GM19452 (cell line): Measurements from ENCODE around the gene TREH.
"Not testable (repeated sequence)": the region's sequence is repeated elsewhere in the genome, so short reads cannot be mapped to it uniquely, and the experiment has no call there.

Source experiments
- ATAC-seq: cut with Tn5 transposase; IDR thresholded peaks from one replicate; pipeline ENCODE4 v1.9.1; 2021; ENCODE audit not compliant: unreplicated experiment

Gene TREH

GRCh38 chr11:118697346-118697745 is 17.9 kb upstream of the TREH start:
- no peak for ATAC-seq

- ATAC-seq: no peak
Measured at GRCh38 chr11:118696673-118697226, 17.3 kb upstream of the TREH start.

GRCh38 chr11:118694771-118695170 is 15.3 kb upstream of the TREH start:
- ATAC-seq: no peak

GRCh38 chr11:118694185-118694584 is 14.7 kb upstream of the TREH start:
- ATAC-seq: no peak

GRCh38 chr11:118691926-118692830 is 12.7 kb upstream of the TREH start:
- no peak for ATAC-seq

GRCh38 chr11:118690553-118691304 is 11.3 kb upstream of the TREH start:
- ATAC-seq: no peak

- ATAC-seq: peak; percentile 83
Measured at GRCh38 chr11:118689852-118690552, 10.6 kb upstream of the TREH start.

GRCh38 chr11:118689503-118689851 is 10.0 kb upstream of the TREH start:
- no peak for ATAC-seq

- ATAC-seq: no peak
Measured at GRCh38 chr11:118688851-118689502, 9.5 kb upstream of the TREH start.

- ATAC-seq: not testable (repeated sequence)
Measured at GRCh38 chr11:118688339-118688738, 8.9 kb upstream of the TREH start.

GRCh38 chr11:118687906-118688305 is 8.5 kb upstream of the TREH start:
- ATAC-seq: no peak

- ATAC-seq: no peak
Measured at GRCh38 chr11:118684187-118684586, 4.7 kb upstream of the TREH start.

- ATAC-seq: not testable (repeated sequence)
Measured at GRCh38 chr11:118682939-118683338, 3.5 kb upstream of the TREH start.

GRCh38 chr11:118682372-118682771 is 2.9 kb upstream of the TREH start:
- ATAC-seq: no peak

GRCh38 chr11:118678908-118679307 is 542 bp downstream of the TREH start:
- not testable (repeated sequence) for ATAC-seq

- no peak for ATAC-seq
Measured at GRCh38 chr11:118677977-118678376, 1.5 kb downstream of the TREH start.

- ATAC-seq: no peak
Measured at GRCh38 chr11:118674082-118674435, 5.4 kb downstream of the TREH start.

- no peak for ATAC-seq
Measured at GRCh38 chr11:118673361-118674081, 5.9 kb downstream of the TREH start.

- ATAC-seq: no peak
Measured at GRCh38 chr11:118672846-118673245, 6.6 kb downstream of the TREH start.

GRCh38 chr11:118671254-118671653 is 8.2 kb downstream of the TREH start:
- ATAC-seq: no peak
